HCT116 (cell line): ENCODE measurements around the gene VARS1. TPM values are rescaled to one million over a fixed set of nuclear protein-coding genes. Genes with fewer than 3 reads are reported as not detected.
A peak's percentile ranks its signal among the peaks of the same experiment; 100 is the strongest.

Experiments
- ATAC-seq: fragments of 200-7000 bp; cut with Tn5 transposase; 2 replicates; pipeline ENCODE4 v1.9.1; 2020; ENCODE audit warnings: mild to moderate bottlenecking, moderate library complexity
- BruUV-seq: library from RNA; stranded (reverse); fragments of 400-500 nt; replicated peaks from 2 replicates; lab custom pipeline; 2021; lab: Mats Ljungman, UMichigan
- CTCF ChIA-PET: fragments of 300-600 bp; sonication (Branson Sonifier 250); formaldehyde crosslinking; loops from one replicate; lab custom pipeline; 2021; ENCODE audit warnings: antibody characterized with exemption; lab: Charles Lee
- POLR2A ChIA-PET: fragments of 300-600, 350-600 bp; sonication (Branson Sonifier 250); formaldehyde crosslinking; loops from one replicate; lab custom pipeline; 2021; ENCODE audit warnings: antibody characterized with exemption; lab: Charles Lee
- RAD21 ChIA-PET, 2 experiments: fragments of 300-600 bp; sonication (Branson Sonifier 250); formaldehyde crosslinking; loops; one replicate each; lab custom pipeline; 2023; ENCODE audit warnings: low total read pairs in 2 of 2; ENCODE audit not compliant: uncharacterized antibody in 2 of 2, unreplicated experiment in 2 of 2, low non-redundant PET in 1 of 2; lab: Charles Lee
- DNase-seq: peaks from one replicate; pipeline ENCODE4 v3.0.0-alpha.2; 2010; ENCODE audit warnings: low read depth, low spot score
- H2AFZ ChIP-seq: fragments of 200-600 bp; shearing (Covaris generic), sonication (generic); 2 replicates; pipeline ENCODE4 v1.6.1; 2017; ENCODE audit warnings: low read depth, mixed run types, mixed read lengths, antibody characterized with exemption, low read length; ENCODE audit not compliant: poor library complexity, severe bottlenecking
- H3K27ac ChIP-seq: 2 replicates; pipeline ENCODE4 v1.5.1; 2012; ENCODE audit warnings: low read depth, low read length
- H3K27me3 ChIP-seq: fragments of 200-600 bp; sonication (generic); 2 replicates; pipeline ENCODE4 v1.6.1; 2016; ENCODE audit warnings: mixed run types, low read length, mixed read lengths; ENCODE audit not compliant: insufficient read depth
- H3K36me3 ChIP-seq, 2 experiments: fragments of 200-500 bp in 1 of 2; fragments of 200-600 bp in 1 of 2; sonication (Bioruptor generic) in 1 of 2; sonication (generic) in 1 of 2; 2 replicates each; pipeline versions ENCODE4 v1.5.1 to v1.6.1; 2014 to 2016; ENCODE audit warnings: low read length in 2 of 2, inconsistent platforms in 1 of 2, mixed read lengths in 1 of 2, mixed run types in 1 of 2; ENCODE audit not compliant: insufficient read depth in 2 of 2, control insufficient read depth in 1 of 2
- H3K4me1 ChIP-seq, 2 experiments: fragments of 200-600 bp in 1 of 2; sonication (generic) in 1 of 2; 2 replicates each; pipeline versions ENCODE4 v1.5.1 to v1.6.1; 2012 to 2017; ENCODE audit warnings: low read length in 2 of 2, inconsistent platforms in 1 of 2, mild to moderate bottlenecking in 1 of 2, mixed read lengths in 1 of 2, mixed run types in 1 of 2, moderate library complexity in 1 of 2; ENCODE audit not compliant: insufficient read depth in 2 of 2, control insufficient read depth in 1 of 2
- H3K4me2 ChIP-seq: fragments of 200-600 bp; sonication (generic); 2 replicates; pipeline ENCODE4 v1.6.1; 2017; ENCODE audit warnings: mixed run types, low read length, mixed read lengths
- H3K4me3 ChIP-seq, 2 experiments: fragments of 200-600 bp in 1 of 2; sonication (generic) in 1 of 2; replicated peaks in 1 of 2; 2 replicates each; pipeline ENCODE4 v1.5.1; 2011 to 2016; ENCODE audit warnings: low read length in 2 of 2, control low read depth in 1 of 2, low read depth in 1 of 2, mild to moderate bottlenecking in 1 of 2, mixed read lengths in 1 of 2, mixed run types in 1 of 2
- H3K79me2 ChIP-seq: fragments of 200-600 bp; sonication (generic); 2 replicates; pipeline ENCODE4 v1.6.1; 2017; ENCODE audit warnings: mild to moderate bottlenecking, mixed run types, low read length, moderate library complexity, mixed read lengths; ENCODE audit not compliant: insufficient read depth
- H3K9ac ChIP-seq: fragments of 200-600 bp; sonication (generic); 2 replicates; pipeline ENCODE4 v1.6.1; 2016; ENCODE audit warnings: low read length, mixed read lengths
- H3K9me2 ChIP-seq: fragments of 200-600 bp; sonication (generic), shearing (Covaris generic); 2 replicates; pipeline ENCODE4 v1.6.1; 2017; ENCODE audit warnings: mixed run types, mild to moderate bottlenecking, moderate library complexity; ENCODE audit not compliant: insufficient read depth
- H3K9me3 ChIP-seq, 2 experiments: fragments of 200-500 bp in 1 of 2; fragments of 200-600 bp in 1 of 2; sonication (Bioruptor generic) in 1 of 2; sonication (generic) in 1 of 2; 2 replicates each; pipeline ENCODE4 v1.6.1; 2014 to 2017; ENCODE audit warnings: low read length in 2 of 2, mixed read lengths in 2 of 2, inconsistent platforms in 1 of 2, low read depth in 1 of 2, mild to moderate bottlenecking in 1 of 2, mixed run types in 1 of 2, moderate library complexity in 1 of 2; ENCODE audit not compliant: control insufficient read depth in 1 of 2, insufficient read depth in 1 of 2
- H4K20me1 ChIP-seq: fragments of 200-600 bp; sonication (generic), shearing (Covaris generic); 2 replicates; pipeline ENCODE4 v1.6.1; 2017; ENCODE audit warnings: mixed run types, mild to moderate bottlenecking, moderate library complexity; ENCODE audit not compliant: insufficient read depth
- ELF1 ChIP-seq: IDR thresholded peaks from 2 replicates; pipeline ENCODE4 v1.6.1; 2012; ENCODE audit warnings: low read depth, borderline replicate concordance
- EZH2phosphoT487 ChIP-seq: fragments of 200-600 bp; IDR thresholded peaks from 2 replicates; pipeline ENCODE4 v1.6.1; 2018; ENCODE audit warnings: antibody characterized with exemption, borderline replicate concordance
- intact Hi-C: fragments of 100-400 bp; cut with micrococcal nuclease; formaldehyde crosslinking; loops from 2 replicates; pipeline ENCODE4 v1.10.0; 2022
- total RNA-seq: library from RNA; stranded (reverse); gene quantifications from one replicate; pipeline ENCODE4 v1.2.1, GENCODE V29; 2021; ENCODE audit not compliant: unreplicated experiment
- TF ChIP-seq, protein P1 (sequence below): IDR thresholded peaks from 2 replicates; pipeline ENCODE4 v1.6.1; 2012
- TF ChIP-seq, protein P2 (sequence below), 3 experiments: fragments of 200-600 bp in 1 of 3; sonication (generic) in 1 of 3; IDR thresholded peaks in 2 of 3; conservative IDR thresholded peaks in 1 of 3; 2 replicates each; pipeline ENCODE4 v1.5.1; 2012 to 2017; ENCODE audit warnings: low read depth in 2 of 3, low read length in 2 of 3, antibody characterized with exemption in 1 of 3, borderline replicate concordance in 1 of 3, control low read depth in 1 of 3, mild to moderate bottlenecking in 1 of 3, mixed read lengths in 1 of 3, mixed run types in 1 of 3, moderate library complexity in 1 of 3; ENCODE audit not compliant: insufficient read depth in 1 of 3

VARS1 gene
- total RNA-seq, 1 experiment from 2014 or later: 254 TPM

DNA sequence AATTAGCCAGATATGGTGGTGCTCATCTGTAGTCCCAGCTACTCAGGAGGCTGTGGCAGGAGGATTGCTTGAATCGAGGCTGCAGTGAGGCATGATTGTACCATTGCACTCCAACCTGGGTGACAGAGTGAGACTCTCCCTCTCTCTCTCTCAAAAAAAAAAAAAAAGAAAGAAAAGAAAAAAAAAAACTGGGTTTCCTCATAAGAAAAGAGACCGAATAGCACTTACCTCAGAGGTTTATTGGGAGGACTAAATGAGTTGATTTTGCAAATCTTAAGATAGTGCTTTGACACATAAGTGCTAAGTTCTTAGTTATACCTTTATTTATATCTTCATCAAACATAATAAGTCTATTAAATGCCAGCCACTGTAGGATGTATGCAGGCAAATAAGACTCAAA lies 24.7 kb downstream of the VARS1 start:
- intact Hi-C loops: loop anchor here (5.0 kb wide), 1 partner anchor 1026 kb away; no protein-coding TSS in a partner anchor
- Histone ChIP-seq H3K27me3 (no peaks in the 10 kb centered on the region), H3K79me2 (no peaks in the 10 kb centered on the region), H3K4me2 (peak overlapping the region; percentile 14; the same call in 1 of the 2 replicates), H3K4me1 (peaks cover 26 to 48% of the 10 kb centered on the region in 2 experiments), H3K9me3 (no peaks in the 10 kb centered on the region), H3K9ac (no peak overlapping the region), H3K27ac (no peak overlapping the region), H3K36me3 (no peaks in the 10 kb centered on the region), H4K20me1 (no peaks in the 10 kb centered on the region), H2AFZ (no peak overlapping the region), H3K9me2 (no peaks in the 10 kb centered on the region), H3K4me3 (no peak overlapping the region)
- no peak for ATAC-seq
- no peak for TF ChIP-seq EZH2phosphoT487
- no peak for TF ChIP-seq ELF1
- ChIA-PET CTCF (interaction anchor here (1.7 to 2.2 kb wide), 3 partner anchors 41 to 67 kb away, joined by 7 to 13 read pairs (median 10); partner anchors contain the start of genes ABHD16A, DDAH2 and HSPA1B), POLR2A (interaction anchor here (2.1 kb wide), 1 partner anchor 57 kb away, joined by 18 read pairs; the partner anchor contains the start of gene HSPA1B), RAD21 (interaction anchor here in 1 of 2 experiments (0.7 to 1.4 kb wide), 3 partner anchors 29 to 89 kb away, joined by 3 to 7 read pairs (median 3); no protein-coding TSS in a partner anchor)
- BruUV-seq: no TSS peak
- no peak for DNase-seq

DNA sequence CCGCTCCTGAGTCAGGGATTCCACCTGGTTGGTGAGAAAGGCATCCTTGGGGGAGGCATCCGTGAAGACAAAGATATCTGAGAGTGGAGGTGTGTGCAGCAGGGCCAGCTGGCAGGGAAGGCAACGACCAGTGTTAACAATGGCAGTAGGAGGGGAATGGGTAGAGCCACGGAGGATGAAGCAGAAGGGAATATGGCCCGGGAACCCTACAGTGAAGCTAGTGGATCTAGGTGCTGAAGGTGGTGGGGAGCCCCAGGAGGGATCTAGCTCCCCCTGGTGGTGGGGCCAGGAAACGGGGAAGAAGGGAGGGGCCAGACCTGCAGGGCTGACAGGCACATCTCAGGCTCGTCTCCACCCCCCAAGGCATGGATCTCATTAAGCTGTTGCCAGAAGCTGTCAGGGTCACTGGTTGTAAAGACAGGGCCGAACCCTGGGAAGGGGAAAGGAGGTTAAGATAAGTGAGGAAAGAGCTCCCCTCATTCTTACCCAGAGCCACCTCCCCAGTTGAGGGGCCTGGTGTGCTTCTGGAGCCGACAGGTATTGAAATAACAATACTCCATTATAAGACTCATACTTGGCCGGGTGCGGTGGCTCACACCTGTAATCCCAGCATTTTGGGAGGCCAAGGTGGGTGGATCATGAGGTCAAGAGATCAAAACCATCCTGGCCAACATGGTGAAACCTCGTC lies 25.7 kb downstream of the VARS1 start:
- Histone ChIP-seq H2AFZ (no peak overlapping the region), H3K9ac (no peak overlapping the region), H3K4me1 (peaks cover 17 to 38% of the 10 kb centered on the region in 2 experiments)
- ChIA-PET POLR2A (interaction anchor here (0.7 to 2.1 kb wide), 6 partner anchors 32 to 60 kb away, joined by 3 to 18 read pairs (median 4); partner anchors contain the start of genes CLIC1, HSPA1B and LY6G6D), RAD21 (interaction anchor here (1.0 to 1.4 kb wide), 4 partner anchors 31 to 90 kb away, joined by 3 to 6 read pairs (median 3); no protein-coding TSS in a partner anchor)
- TF ChIP-seq, protein P1, sequence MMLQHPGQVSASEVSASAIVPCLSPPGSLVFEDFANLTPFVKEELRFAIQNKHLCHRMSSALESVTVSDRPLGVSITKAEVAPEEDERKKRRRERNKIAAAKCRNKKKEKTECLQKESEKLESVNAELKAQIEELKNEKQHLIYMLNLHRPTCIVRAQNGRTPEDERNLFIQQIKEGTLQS: no peak
- TF ChIP-seq, protein P2, sequence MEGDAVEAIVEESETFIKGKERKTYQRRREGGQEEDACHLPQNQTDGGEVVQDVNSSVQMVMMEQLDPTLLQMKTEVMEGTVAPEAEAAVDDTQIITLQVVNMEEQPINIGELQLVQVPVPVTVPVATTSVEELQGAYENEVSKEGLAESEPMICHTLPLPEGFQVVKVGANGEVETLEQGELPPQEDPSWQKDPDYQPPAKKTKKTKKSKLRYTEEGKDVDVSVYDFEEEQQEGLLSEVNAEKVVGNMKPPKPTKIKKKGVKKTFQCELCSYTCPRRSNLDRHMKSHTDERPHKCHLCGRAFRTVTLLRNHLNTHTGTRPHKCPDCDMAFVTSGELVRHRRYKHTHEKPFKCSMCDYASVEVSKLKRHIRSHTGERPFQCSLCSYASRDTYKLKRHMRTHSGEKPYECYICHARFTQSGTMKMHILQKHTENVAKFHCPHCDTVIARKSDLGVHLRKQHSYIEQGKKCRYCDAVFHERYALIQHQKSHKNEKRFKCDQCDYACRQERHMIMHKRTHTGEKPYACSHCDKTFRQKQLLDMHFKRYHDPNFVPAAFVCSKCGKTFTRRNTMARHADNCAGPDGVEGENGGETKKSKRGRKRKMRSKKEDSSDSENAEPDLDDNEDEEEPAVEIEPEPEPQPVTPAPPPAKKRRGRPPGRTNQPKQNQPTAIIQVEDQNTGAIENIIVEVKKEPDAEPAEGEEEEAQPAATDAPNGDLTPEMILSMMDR (IDR thresholded peaks at IDR 0.05 in 2 of 3, conservative IDR thresholded peaks at IDR 0.05 in 1 of 3; ENCODE audit: borderline replicate concordance in 1 of 3, insufficient read depth in 1 of 3, low read depth in 2 of 3, low read length in 2 of 3): peak in 2 of 3 experiments; percentile 95 to 97; a peak in 4 of 6 replicates
- TF ChIP-seq, all 23 proteins: peak for 1
- intact Hi-C loops: loop anchor here (1.0 to 5.0 kb wide), 2 partner anchors 90 to 1027 kb away; no protein-coding TSS in a partner anchor
- no peaks in the 10 kb centered on the region for H3K9me3 ChIP-seq
- CTCF ChIA-PET: interaction anchor here (0.6 to 2.2 kb wide), 24 partner anchors 8 to 153 kb away, joined by 3 to 25 read pairs (median 5); partner anchors contain the start of genes ABHD16A, BAG6, DDAH2 and EHMT2
- ATAC-seq (peak; percentile 86), DNase-seq (peak; percentile 42)
- no peaks in the 10 kb centered on the region for H4K20me1 ChIP-seq
- H3K4me3 ChIP-seq: no peak overlapping the region
- H3K9me2 ChIP-seq: no peaks in the 10 kb centered on the region
- BruUV-seq: no TSS peak
- H3K27me3 ChIP-seq: no peaks in the 10 kb centered on the region
- peak overlapping the region; percentile 14; the same call in 1 of the 2 replicates for H3K4me2 ChIP-seq
- H3K79me2 ChIP-seq: no peaks in the 10 kb centered on the region
- H3K36me3 ChIP-seq: no peaks in the 10 kb centered on the region
- no peak overlapping the region for H3K27ac ChIP-seq
